Stimulated activated naive CD8-positive, alpha-beta T cell treated with anti-CD3 and anti-CD28 coated beads, Interleukin-15, Interleukin-2, amounts not matched to agents 100 U/mL and 50 U/mL, for 24 hours (primary cell): Measurements from ENCODE around the gene SCARB1.

Experiments used
- ATAC-seq: fragments of 150-1000 bp; cut with Tn5 transposase; one replicate; pipeline ENCODE4 v1.10.0; 2021
- DNase-seq: peaks from one replicate; pipeline ENCODE4 v3.0.0; 2021

The SCARB1 gene

GRCh38 chr12:124821252-124822200 is 42.1 kb downstream of the SCARB1 start:
- DNase-seq (no peak), ATAC-seq (no peak)

DNA sequence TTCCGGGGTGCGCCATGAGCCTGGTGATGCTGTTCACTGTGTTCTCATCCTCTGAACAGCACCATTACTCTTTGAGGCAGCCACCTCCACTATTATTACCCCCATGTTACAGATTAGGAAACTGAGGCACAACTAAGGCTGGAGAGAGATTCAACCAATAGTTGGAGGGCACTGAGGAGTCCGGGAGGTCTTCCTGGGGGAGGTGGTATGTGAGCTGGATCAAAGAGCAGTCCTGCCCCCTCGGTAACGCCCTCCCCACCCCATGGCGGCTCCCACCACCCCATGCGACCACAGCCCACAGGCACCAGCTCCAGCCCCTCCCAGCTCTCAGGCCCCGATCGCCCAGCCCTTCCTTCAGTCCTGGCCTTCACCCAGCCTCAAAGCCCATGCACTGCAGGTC is 43.5 kb downstream of the SCARB1 start:
- DNase-seq: no peak
- no peak for ATAC-seq

- ATAC-seq: no peak
- no peak for DNase-seq
Measured at GRCh38 chr12:124819525-124819924, 44.1 kb downstream of the SCARB1 start.

GRCh38 chr12:124819080-124819479 is 44.6 kb downstream of the SCARB1 start:
- DNase-seq: no peak
- ATAC-seq: no peak

DNA sequence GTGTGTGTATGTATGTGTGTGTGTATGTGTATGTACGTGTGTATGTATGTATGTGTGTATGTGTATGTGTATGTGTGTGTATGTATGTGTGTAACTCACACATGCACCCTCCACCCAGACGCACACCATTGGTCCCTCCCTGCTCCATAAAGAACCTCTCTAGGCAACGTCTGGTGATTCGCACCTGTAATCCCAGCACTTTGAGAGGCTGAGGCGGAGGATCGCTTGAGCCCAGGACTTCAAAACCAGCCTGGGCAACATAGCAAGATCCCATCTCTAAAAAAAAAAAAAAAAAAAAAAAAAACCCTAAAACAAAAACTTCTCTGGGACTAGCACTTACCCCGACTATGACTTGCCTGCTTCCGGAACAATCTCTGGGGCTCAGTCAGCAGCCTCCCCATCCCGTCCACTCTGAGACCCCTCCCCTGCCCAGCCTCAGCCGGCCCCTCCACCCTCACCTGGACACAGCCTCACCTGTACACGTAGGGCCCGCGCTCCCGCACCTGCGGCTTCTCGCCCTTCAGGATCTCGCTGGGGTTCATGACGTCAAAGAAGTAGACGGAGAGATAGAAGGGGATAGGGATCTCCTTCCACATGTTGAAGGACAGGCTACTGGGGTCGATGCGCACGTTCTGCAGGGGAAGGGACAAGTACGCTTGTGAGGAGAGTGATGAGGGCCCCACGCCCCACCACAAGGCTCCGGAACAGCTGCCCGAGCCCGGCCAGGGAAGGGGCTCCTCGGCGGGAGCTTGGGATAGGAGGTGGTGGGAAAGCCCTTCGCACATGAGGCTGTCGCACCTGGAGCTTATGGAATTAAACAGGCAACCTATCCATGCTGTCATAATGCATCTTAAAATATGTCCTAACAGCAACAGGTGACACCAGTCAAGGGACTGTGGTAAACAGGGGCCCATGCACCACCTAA is 46.3 kb downstream of the SCARB1 start:
- ATAC-seq: no peak
- DNase-seq: no peak

- DNase-seq (no peak), ATAC-seq (no peak)
Measured at GRCh38 chr12:124816295-124816854, 47.3 kb downstream of the SCARB1 start.

DNA sequence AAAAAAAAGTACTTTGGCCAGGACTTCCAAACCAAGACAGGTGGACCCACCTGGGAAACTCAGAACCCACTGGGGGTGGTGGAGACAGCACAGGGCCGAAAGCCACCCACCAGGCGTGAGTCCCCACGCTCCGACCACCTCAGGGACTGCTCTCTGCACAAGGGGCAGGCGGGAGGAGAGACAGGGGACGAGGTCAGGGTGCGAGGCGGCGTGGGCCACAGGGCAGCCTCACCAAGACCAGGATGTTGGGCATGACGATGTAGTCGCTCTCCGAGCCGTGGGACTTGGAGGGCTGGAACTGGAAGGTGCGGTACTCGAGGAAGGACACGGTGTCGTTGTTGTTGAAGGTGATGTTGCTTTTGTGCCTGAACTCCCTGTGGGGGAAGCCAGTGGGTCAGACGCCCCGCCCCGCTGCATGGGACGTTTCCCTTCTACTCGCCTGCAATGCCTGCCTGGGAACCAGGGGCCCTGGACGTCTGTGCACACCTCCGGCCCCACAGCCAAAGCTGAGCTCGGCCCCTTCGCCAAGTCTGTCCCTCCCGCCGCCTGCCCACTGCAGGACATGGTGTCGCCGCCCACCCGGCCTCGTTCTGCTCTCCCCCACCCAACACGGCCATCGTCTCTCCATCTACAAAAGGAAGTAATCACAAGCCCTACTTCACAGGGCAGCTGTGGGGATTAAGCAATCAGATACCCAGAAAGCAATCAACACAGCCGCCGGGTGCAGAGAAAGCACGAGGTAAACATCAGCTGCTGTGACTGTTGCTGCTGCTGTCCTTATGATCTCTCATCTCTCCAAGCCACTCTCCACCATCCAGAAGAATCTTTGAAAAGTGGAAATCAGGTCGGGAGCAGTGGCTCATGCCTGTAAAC is 48.7 kb downstream of the SCARB1 start:
- no peak for ATAC-seq
- DNase-seq: no peak

GRCh38 chr12:124813782-124814181 is 49.9 kb downstream of the SCARB1 start:
- DNase-seq (no peak), ATAC-seq (no peak)

DNA sequence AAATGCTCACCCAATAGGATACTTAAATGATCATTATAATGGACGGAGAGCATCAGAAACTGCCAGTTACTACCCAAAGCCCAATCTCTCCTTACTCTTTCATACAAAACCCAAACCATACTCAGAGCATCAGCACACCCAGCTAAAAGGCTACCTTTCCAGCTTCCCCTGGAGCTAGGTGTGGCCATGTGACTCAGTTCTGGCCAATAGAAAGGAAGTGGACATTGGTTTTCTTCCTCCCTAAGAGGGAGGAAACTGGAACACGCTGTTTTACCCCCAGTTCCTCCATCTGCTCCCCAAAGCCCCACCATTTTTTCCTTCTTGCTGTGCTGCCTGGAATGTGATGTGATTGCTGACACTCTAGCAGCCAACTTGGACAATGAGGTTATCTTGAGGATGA is 50.7 kb downstream of the SCARB1 start:
- no peak for DNase-seq

DNA sequence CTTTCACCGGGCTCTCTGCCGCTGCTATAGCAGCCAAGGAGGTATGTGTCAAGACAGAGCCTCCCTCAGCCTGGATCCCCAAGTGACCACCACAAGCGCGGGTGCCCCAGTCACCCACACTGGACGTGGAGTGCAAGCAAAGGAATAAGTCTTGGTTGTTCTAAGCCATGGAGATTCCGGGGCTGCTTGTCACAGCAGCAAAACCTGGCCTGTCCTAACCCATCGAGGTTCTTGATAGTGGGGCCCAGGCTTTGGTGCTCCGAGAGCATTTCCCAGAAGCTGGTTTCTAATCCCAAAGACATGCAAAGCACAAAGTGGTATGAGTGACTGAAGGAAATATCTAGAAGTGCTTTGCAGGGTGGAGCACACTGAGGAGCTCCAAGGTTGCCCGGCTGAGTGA is 51.3 kb downstream of the SCARB1 start:
- DNase-seq (no peak), ATAC-seq (no peak)

More for the DNA sequence above, 50.7 kb downstream of the SCARB1 start:
- ATAC-seq: no peak

DNA sequence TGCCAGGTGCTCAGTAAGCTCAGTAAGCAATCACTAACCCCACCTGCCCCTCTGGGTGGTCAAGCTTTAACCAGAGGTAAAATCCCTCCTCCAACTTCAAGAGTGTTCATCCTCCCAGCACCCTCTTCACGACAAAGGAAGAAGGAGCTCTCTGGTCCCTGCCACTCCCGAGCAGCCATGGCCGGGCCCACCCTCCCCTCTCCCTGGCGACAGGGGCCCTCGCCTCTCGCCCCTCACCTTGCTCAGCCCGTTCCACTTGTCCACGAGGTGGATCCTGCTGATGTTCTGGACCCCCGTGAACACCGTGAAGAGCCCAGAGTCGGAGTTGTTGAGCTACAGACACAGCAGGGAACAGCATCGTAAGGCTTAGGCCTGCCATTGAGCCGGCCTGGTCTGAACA is 52.0 kb downstream of the SCARB1 start:
- DNase-seq (no peak), ATAC-seq (no peak)

- DNase-seq (no peak), ATAC-seq (no peak)
Measured at GRCh38 chr12:124809878-124810277, 53.8 kb downstream of the SCARB1 start.

- DNase-seq (no peak), ATAC-seq (no peak)
Measured at GRCh38 chr12:124809391-124809790, 54.3 kb downstream of the SCARB1 start.

DNA sequence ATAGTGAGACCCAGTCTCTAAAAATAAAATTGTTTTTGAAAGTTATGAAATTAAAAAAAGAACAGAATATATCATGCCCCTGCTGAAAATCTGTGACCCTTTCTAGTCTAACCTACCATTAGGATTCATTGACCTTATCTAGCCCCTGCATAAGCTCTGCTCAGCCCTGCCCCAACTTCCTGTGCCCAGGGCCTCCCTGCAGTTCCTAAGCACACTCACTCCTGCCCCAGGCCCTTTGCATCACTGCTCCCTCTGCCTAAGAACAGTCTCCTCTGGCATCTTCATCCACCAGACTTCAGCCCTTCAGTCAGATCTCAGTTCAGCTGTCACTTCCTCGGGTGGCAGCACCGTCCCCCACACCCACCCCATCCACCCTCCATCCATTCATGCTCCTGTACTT is 55.4 kb downstream of the SCARB1 start:
- DNase-seq (no peak), ATAC-seq (no peak)

DNA sequence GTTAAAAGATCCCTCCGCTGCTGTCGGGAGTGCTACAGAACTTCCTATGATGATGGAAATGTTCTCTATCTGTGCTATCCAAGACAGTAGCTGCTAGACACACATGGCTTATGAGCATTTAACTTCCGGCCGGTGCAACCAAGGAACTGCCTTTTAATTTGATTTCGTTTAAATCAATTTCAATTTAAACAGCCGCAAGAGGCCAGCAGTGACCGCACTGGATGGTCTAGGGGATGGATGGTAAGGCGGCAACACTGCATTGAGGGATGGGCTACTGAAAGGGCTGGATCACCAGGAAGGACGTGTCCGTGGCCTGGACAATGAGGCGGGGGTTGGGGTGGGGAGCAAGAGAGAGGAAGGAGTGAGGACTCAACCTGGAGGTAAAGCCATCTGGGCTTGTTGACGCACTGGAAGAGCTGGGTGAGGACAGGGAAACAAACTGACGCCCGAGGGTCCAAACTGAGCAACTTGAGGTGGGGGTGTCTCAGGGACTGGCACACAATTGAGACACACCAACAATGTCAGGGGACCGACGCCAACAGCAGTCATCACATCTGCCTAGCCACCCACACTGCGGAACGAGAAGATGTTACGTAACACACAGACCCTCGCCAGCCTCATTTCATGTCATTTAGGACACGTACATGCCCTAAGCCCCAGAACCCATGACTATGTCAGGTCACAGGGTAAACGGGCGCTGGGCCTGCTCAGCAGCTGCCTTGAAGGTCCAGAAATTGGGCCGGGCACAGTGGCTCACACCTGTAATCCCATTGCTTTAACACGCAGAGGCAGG is 57.6 kb downstream of the SCARB1 start:
- no peak for ATAC-seq
- DNase-seq: no peak

DNA sequence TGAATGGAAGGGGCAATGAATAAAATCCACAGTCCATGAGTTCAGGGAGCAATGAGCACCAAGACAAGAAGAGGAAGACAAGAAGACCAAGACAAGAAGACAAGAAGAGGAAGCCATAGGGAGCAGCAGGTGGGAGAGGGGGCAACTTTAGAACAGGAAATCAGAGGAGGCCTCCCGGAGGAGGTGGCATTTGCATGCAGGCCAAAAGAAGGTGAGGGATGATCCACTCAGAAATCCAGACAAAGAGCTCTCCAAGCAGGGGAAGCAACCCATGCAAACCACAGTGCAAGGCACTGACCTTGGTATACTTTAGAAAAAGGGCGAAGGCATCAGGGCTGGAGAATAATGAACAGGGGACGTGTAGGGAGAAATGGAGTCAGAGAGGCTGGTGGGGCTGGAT is 58.6 kb downstream of the SCARB1 start:
- no peak for ATAC-seq

GRCh38 chr12:124804011-124804621 is 59.5 kb downstream of the SCARB1 start:
- ATAC-seq: peak; percentile 15

More for the DNA sequence above, 58.6 kb downstream of the SCARB1 start:
- no peak for DNase-seq

DNA sequence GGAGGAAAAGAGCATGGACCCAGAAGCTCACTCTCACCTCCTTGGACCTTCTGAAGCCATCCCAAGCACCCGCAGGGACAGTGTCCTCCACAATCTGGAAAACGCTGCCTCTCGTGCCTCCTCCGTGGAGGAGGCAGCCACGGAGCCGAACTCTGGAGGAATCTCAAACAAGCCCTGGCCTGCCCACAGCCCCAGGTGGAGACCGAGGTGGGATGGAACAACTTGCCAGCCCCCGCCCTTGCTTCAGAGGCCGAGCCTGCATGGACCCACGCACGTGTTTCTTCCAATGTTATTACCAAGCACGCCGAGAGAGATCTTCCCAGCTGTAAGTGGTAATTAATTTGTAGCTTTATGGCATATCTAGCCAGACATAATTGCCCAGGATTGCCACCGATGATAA is 61.3 kb downstream of the SCARB1 start:
- no peak for ATAC-seq
- no peak for DNase-seq

More at GRCh38 chr12:124804011-124804621, 59.5 kb downstream of the SCARB1 start:
- no peak for DNase-seq

DNA sequence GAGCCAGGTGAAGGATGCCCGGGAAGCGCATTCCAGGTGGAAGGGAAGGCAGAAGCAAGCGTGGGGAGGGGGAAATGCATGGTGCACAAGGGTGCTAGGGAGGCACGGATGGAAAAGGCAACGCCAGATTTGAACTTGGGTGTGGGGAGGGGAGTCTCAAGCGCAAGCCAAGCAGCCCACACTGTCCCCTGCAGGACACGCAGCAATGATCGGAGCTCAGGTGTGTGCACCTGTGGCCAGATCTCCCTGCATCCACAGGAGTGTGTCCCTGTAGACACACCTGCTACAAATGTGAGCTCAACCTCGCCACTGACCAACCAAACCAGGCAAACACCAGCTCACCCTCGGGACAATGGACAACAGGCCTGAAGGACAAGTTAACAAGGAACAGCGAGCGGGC is 63.2 kb downstream of the SCARB1 start:
- ATAC-seq (no peak), DNase-seq (no peak)

DNA sequence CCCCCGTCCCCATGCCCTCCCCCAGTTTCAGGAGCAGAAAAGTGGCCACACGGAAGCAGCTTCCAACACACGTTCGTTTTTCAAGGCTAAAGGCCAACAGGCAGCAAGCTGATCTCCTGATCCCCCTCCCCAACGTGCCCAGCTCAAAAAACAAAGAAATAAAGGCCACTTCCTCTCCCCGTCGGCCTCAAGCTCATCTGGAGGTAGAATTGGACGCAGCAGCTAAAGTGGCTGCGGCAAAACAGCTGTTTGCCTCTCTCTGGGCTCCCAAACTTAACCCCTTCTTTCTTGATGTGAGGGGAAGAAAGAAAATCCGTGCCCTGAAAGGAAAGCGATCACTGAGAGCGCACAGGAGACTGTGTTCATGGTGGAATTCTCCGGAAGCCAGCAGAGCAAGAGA is 66.3 kb downstream of the SCARB1 start:
- ATAC-seq (no peak), DNase-seq (no peak)
